ENCODE results near the gene HEXA. TPM values are rescaled to one million over a fixed set of nuclear protein-coding genes. Genes with fewer than 3 reads are reported as not detected.

Gene HEXA
- total RNA-seq, 1 experiment from 2014 or later: 199 TPM

GRCh38 chr15:72313881-72314280, 61.9 kb downstream of the HEXA start:
- in situ Hi-C loops (cut with HindIII; ENCODE audit: low pct_unique_long_range_greater_than_20kb, low sequenced_read_pairs): no loop called here
- Histone ChIP-seq H3K4me1 (ENCODE audit: control insufficient read depth, insufficient read depth, low read length) (no peaks in the 10 kb centered on the region), H3K36me3 (ENCODE audit: control insufficient read depth, insufficient read depth, low read length) (no peaks in the 10 kb centered on the region), H3K27me3 (ENCODE audit: control insufficient read depth, insufficient read depth, low read length) (no peaks in the 10 kb centered on the region; the same call in 1 of the 2 replicates), H3K4me3 (ENCODE audit: low read depth in 2 of 2, low read length in 2 of 2) (no peak overlapping the region), H3K27ac (ENCODE audit: low read length) (no peak overlapping the region), H3K9me3 (ENCODE audit: control insufficient read depth, insufficient read depth, low read depth, low read length) (no peaks in the 10 kb centered on the region)
- ATAC-seq (no peak), DNase-seq (ENCODE audit: low read depth, low spot score) (no peak)
- no TSS peak for BruUV-seq (replicated peaks)
- no peak for TF ChIP-seq TCF7L2 (IDR thresholded peaks at IDR 0.05; ENCODE audit: low read depth, low read length)
- TF ChIP-seq SIN3A (IDR thresholded peaks at IDR 0.05; ENCODE audit: borderline replicate concordance, insufficient read depth, low read depth, low read length): no peak
- no peak for TF ChIP-seq REST (IDR thresholded peaks at IDR 0.05; ENCODE audit: insufficient read depth in 1 of 2, low read depth in 2 of 2, low read length in 1 of 2)
- TF ChIP-seq POLR2AphosphoS5 (IDR thresholded peaks at IDR 0.05; ENCODE audit: low read depth, low read length): no peak
- no peak for TF ChIP-seq CTCF (IDR thresholded peaks at IDR 0.05)
- CTCF ChIA-PET: interaction anchor here (1.0 to 1.1 kb wide), 2 partner anchors 286 to 357 kb away, joined by 3 read pairs; no protein-coding TSS in a partner anchor
- intact Hi-C loops (cut with micrococcal nuclease; ENCODE audit: unreplicated experiment): no loop called here
- POLR2A ChIA-PET: no interaction called here

GRCh38 chr15:72313448-72313840, 62.4 kb downstream of the HEXA start:
- H3K27ac ChIP-seq (ENCODE audit: low read length): no peak overlapping the region
- H3K9me3 ChIP-seq (ENCODE audit: control insufficient read depth, insufficient read depth, low read depth, low read length): no peaks in the 10 kb centered on the region
- no peaks in the 10 kb centered on the region for H3K36me3 ChIP-seq (ENCODE audit: control insufficient read depth, insufficient read depth, low read length)
- POLR2A ChIA-PET: no interaction called here
- no TSS peak for BruUV-seq (replicated peaks)
- H3K4me1 ChIP-seq (ENCODE audit: control insufficient read depth, insufficient read depth, low read length): no peaks in the 10 kb centered on the region
- CTCF ChIA-PET: interaction anchor here (1.0 kb wide), 1 partner anchor 286 kb away, joined by 3 read pairs; no protein-coding TSS in a partner anchor
- TF ChIP-seq CTCF (IDR thresholded peaks at IDR 0.05): no peak
- no peak overlapping the region for H3K4me3 ChIP-seq (ENCODE audit: low read depth in 2 of 2, low read length in 2 of 2)
- no peaks in the 10 kb centered on the region; the same call in 1 of the 2 replicates for H3K27me3 ChIP-seq (ENCODE audit: control insufficient read depth, insufficient read depth, low read length)
- intact Hi-C loops (cut with micrococcal nuclease; ENCODE audit: unreplicated experiment): no loop called here
- in situ Hi-C loops (cut with HindIII; ENCODE audit: low pct_unique_long_range_greater_than_20kb, low sequenced_read_pairs): no loop called here
- DNase-seq (ENCODE audit: low read depth, low spot score) (no peak), ATAC-seq (no peak)

All from Panc1 (cell line).